Measurements from ENCODE around the gene S100A13.

The S100A13 gene

GRCh38 chr1:153624965-153625611 lies 2.2 kb downstream of the S100A13 start:
- no peak for DNase-seq

- no peak for DNase-seq
These were observed 4.2 kb downstream of the S100A13 start for GRCh38 chr1:153623101-153623500.

GRCh38 chr1:153619171-153619570 lies 8.1 kb downstream of the S100A13 start:
- DNase-seq = no peak

- DNase-seq = no peak
These were observed 9.6 kb downstream of the S100A13 start for GRCh38 chr1:153617663-153618062.

- no peak for DNase-seq
These were observed 10.4 kb downstream of the S100A13 start for GRCh38 chr1:153616917-153617311.

GRCh38 chr1:153616144-153616916 lies 11.0 kb downstream of the S100A13 start, which contains the start of gene S100A14:
S100A14 (minus strand) TSS chr1:153616325; CDS start chr1:153615858, 467 bp downstream.
- DNase-seq = no peak

- DNase-seq = no peak
These were observed 11.9 kb downstream of the S100A13 start for GRCh38 chr1:153615406-153615805.

- DNase-seq = no peak
These were observed 12.4 kb downstream of the S100A13 start for GRCh38 chr1:153614906-153615305.

- DNase-seq = no peak
These were observed 13.0 kb downstream of the S100A13 start for GRCh38 chr1:153614189-153614900.

GRCh38 chr1:153613406-153613805 lies 13.9 kb downstream of the S100A13 start:
- no peak for DNase-seq

GRCh38 chr1:153612755-153613331 lies 14.5 kb downstream of the S100A13 start, which contains the start of gene S100A16:
S100A16 (minus strand) TSS chr1:153613137; CDS start chr1:153608151, 4,986 bp downstream.
- peak; percentile 55 for DNase-seq

- no peak for DNase-seq
These were observed 15.1 kb downstream of the S100A13 start for GRCh38 chr1:153612111-153612754.

- no peak for DNase-seq
These were observed 15.9 kb downstream of the S100A13 start for GRCh38 chr1:153611356-153611755.

- no peak for DNase-seq
These were observed 16.4 kb downstream of the S100A13 start for GRCh38 chr1:153610811-153611301.

GRCh38 chr1:153610334-153610733 lies 17.0 kb downstream of the S100A13 start:
- DNase-seq = no peak

GRCh38 chr1:153609585-153609907 lies 17.8 kb downstream of the S100A13 start:
- DNase-seq = no peak

GRCh38 chr1:153608742-153609584 lies 18.3 kb downstream of the S100A13 start:
- no peak for DNase-seq

- DNase-seq = no peak
These were observed 19.1 kb downstream of the S100A13 start for GRCh38 chr1:153608089-153608682.

- no peak for DNase-seq
These were observed 19.9 kb downstream of the S100A13 start for GRCh38 chr1:153607381-153607780.

- DNase-seq = no peak
These were observed 21.1 kb downstream of the S100A13 start for GRCh38 chr1:153606194-153606593.

- DNase-seq = no peak
These were observed 24.6 kb downstream of the S100A13 start for GRCh38 chr1:153602749-153603148.

Data from NCI-H446 treated with DMSO at 0.1 percent for 48 hours (cell line).